ENCODE data around the gene HAUS7.

The HAUS7 gene

GRCh38 chrX:153434801-153435200 lies 35.6 kb downstream of the HAUS7 start:
- DNase-seq, result no peak
- no peak overlapping the region for H4K91ac ChIP-seq (ENCODE audit: low read length)
- WGBS, result 88% methylated on average over 6 of the region's 8 CpGs

GRCh38 chrX:153433781-153434285 lies 36.5 kb downstream of the HAUS7 start:
- H3K79me1 ChIP-seq (replicated peaks; ENCODE audit: low read length, poor library complexity, severe bottlenecking), result no peaks in the 10 kb centered on the region
- no peak overlapping the region for H2BK12ac ChIP-seq (ENCODE audit: low read length in 2 of 2)
- H2AFZ ChIP-seq (ENCODE audit: low read depth, low read length), result no peak overlapping the region
- no peak overlapping the region for H4K91ac ChIP-seq (ENCODE audit: low read length)
- no peak overlapping the region for H4K8ac ChIP-seq (ENCODE audit: low read length)
- H3K27ac ChIP-seq (ENCODE audit: low read length, poor library complexity, severe bottlenecking), result no peak overlapping the region
- no peak overlapping the region for H3K18ac ChIP-seq (ENCODE audit: low read depth in 1 of 2, low read length in 2 of 2)
- H2BK15ac ChIP-seq (ENCODE audit: low read depth, poor library complexity, severe bottlenecking), result no peak overlapping the region
- 91% methylated on average over 16 of the region's 17 CpGs for WGBS
- no peak overlapping the region for H3K4me2 ChIP-seq (ENCODE audit: low read length, poor library complexity, severe bottlenecking)
- no peak overlapping the region for H3K4ac ChIP-seq (ENCODE audit: low read depth in 1 of 2, low read length in 2 of 2)
- H2BK5ac ChIP-seq (ENCODE audit: low read depth, low read length, poor library complexity, severe bottlenecking), result no peak overlapping the region
- DNase-seq, result no peak
- peaks cover 13% of the 10 kb centered on the region for H3K9me3 ChIP-seq (ENCODE audit: control insufficient read depth, low read length)
- H3K23ac ChIP-seq (ENCODE audit: low read length in 2 of 2), result no peak overlapping the region
- peaks cover 0 to 61% of the 10 kb centered on the region in 2 experiments for H3K27me3 ChIP-seq (ENCODE audit: control insufficient read depth in 1 of 2, insufficient read depth in 1 of 2, low read length in 2 of 2)
- H2BK120ac ChIP-seq (ENCODE audit: low read depth, low read length), result no peak overlapping the region
- no peak overlapping the region for H3K4me3 ChIP-seq (ENCODE audit: insufficient read depth in 1 of 2, low read depth in 1 of 2, low read length in 2 of 2)
- no peak overlapping the region for H2AK5ac ChIP-seq (ENCODE audit: low read length, severe bottlenecking)
- H3K14ac ChIP-seq (ENCODE audit: low read length in 2 of 2), result no peak overlapping the region
- H3K4me1 ChIP-seq (ENCODE audit: control insufficient read depth, insufficient read depth, low read depth, low read length), result no peaks in the 10 kb centered on the region
- H3K9ac ChIP-seq (ENCODE audit: low read length), result no peak overlapping the region
- H3K36me3 ChIP-seq (ENCODE audit: control insufficient read depth in 1 of 2, insufficient read depth in 2 of 2, low read depth in 1 of 2, low read length in 2 of 2), result no peaks in the 10 kb centered on the region

More at GRCh38 chrX:153434801-153435200, 35.6 kb downstream of the HAUS7 start:
- H3K27ac ChIP-seq (ENCODE audit: low read length, poor library complexity, severe bottlenecking), result no peak overlapping the region
- no peak overlapping the region for H3K9ac ChIP-seq (ENCODE audit: low read length)
- no peak overlapping the region for H2BK5ac ChIP-seq (ENCODE audit: low read depth, low read length, poor library complexity, severe bottlenecking)
- no peak overlapping the region for H3K14ac ChIP-seq (ENCODE audit: low read length in 2 of 2)
- H2BK12ac ChIP-seq (ENCODE audit: low read length in 2 of 2), result no peak overlapping the region
- no peak overlapping the region for H3K4ac ChIP-seq (ENCODE audit: low read depth in 1 of 2, low read length in 2 of 2)
- H2BK120ac ChIP-seq (ENCODE audit: low read depth, low read length), result no peak overlapping the region
- peaks cover 13% of the 10 kb centered on the region for H3K9me3 ChIP-seq (ENCODE audit: control insufficient read depth, low read length)
- H2AK5ac ChIP-seq (ENCODE audit: low read length, severe bottlenecking), result no peak overlapping the region
- no peak overlapping the region for H4K8ac ChIP-seq (ENCODE audit: low read length)
- H3K18ac ChIP-seq (ENCODE audit: low read depth in 1 of 2, low read length in 2 of 2), result no peak overlapping the region
- H3K4me3 ChIP-seq (ENCODE audit: insufficient read depth in 1 of 2, low read depth in 1 of 2, low read length in 2 of 2), result no peak overlapping the region
- H2BK15ac ChIP-seq (ENCODE audit: low read depth, poor library complexity, severe bottlenecking), result no peak overlapping the region
- no peaks in the 10 kb centered on the region for H3K4me1 ChIP-seq (ENCODE audit: control insufficient read depth, insufficient read depth, low read depth, low read length)
- no peak overlapping the region for H2AFZ ChIP-seq (ENCODE audit: low read depth, low read length)
- H3K36me3 ChIP-seq (ENCODE audit: control insufficient read depth in 1 of 2, insufficient read depth in 2 of 2, low read depth in 1 of 2, low read length in 2 of 2), result no peaks in the 10 kb centered on the region
- no peak overlapping the region for H3K23ac ChIP-seq (ENCODE audit: low read length in 2 of 2)
- peaks cover 0 to 60% of the 10 kb centered on the region in 2 experiments for H3K27me3 ChIP-seq (ENCODE audit: control insufficient read depth in 1 of 2, insufficient read depth in 1 of 2, low read length in 2 of 2)
- H3K4me2 ChIP-seq (ENCODE audit: low read length, poor library complexity, severe bottlenecking), result no peak overlapping the region
- no peaks in the 10 kb centered on the region for H3K79me1 ChIP-seq (replicated peaks; ENCODE audit: low read length, poor library complexity, severe bottlenecking)

GRCh38 chrX:153433161-153433680 lies 37.2 kb downstream of the HAUS7 start:
- H3K9ac ChIP-seq (ENCODE audit: low read length), result no peak overlapping the region
- no peak overlapping the region for H3K14ac ChIP-seq (ENCODE audit: low read length in 2 of 2)
- peaks cover 13% of the 10 kb centered on the region for H3K9me3 ChIP-seq (ENCODE audit: control insufficient read depth, low read length)
- H3K36me3 ChIP-seq (ENCODE audit: control insufficient read depth in 1 of 2, insufficient read depth in 2 of 2, low read depth in 1 of 2, low read length in 2 of 2), result no peaks in the 10 kb centered on the region
- no peaks in the 10 kb centered on the region for H3K4me1 ChIP-seq (ENCODE audit: control insufficient read depth, insufficient read depth, low read depth, low read length)
- H2BK5ac ChIP-seq (ENCODE audit: low read depth, low read length, poor library complexity, severe bottlenecking), result no peak overlapping the region
- H3K4me3 ChIP-seq (ENCODE audit: insufficient read depth in 1 of 2, low read depth in 1 of 2, low read length in 2 of 2), result no peak overlapping the region
- no peak overlapping the region for H4K91ac ChIP-seq (ENCODE audit: low read length)
- H2AFZ ChIP-seq (ENCODE audit: low read depth, low read length), result no peak overlapping the region
- no peak overlapping the region for H2BK15ac ChIP-seq (ENCODE audit: low read depth, poor library complexity, severe bottlenecking)
- H3K27ac ChIP-seq (ENCODE audit: low read length, poor library complexity, severe bottlenecking), result no peak overlapping the region
- H3K18ac ChIP-seq (ENCODE audit: low read depth in 1 of 2, low read length in 2 of 2), result no peak overlapping the region
- H2BK120ac ChIP-seq (ENCODE audit: low read depth, low read length), result no peak overlapping the region
- H3K79me1 ChIP-seq (replicated peaks; ENCODE audit: low read length, poor library complexity, severe bottlenecking), result no peaks in the 10 kb centered on the region
- no peak overlapping the region for H3K23ac ChIP-seq (ENCODE audit: low read length in 2 of 2)
- H4K8ac ChIP-seq (ENCODE audit: low read length), result no peak overlapping the region
- no peak for DNase-seq
- peaks cover 0 to 60% of the 10 kb centered on the region in 2 experiments for H3K27me3 ChIP-seq (ENCODE audit: control insufficient read depth in 1 of 2, insufficient read depth in 1 of 2, low read length in 2 of 2)
- no peak overlapping the region for H3K4ac ChIP-seq (ENCODE audit: low read depth in 1 of 2, low read length in 2 of 2)
- 77% methylated on average over 10 of the region's 12 CpGs for WGBS
- H2BK12ac ChIP-seq (ENCODE audit: low read length in 2 of 2), result no peak overlapping the region
- H2AK5ac ChIP-seq (ENCODE audit: low read length, severe bottlenecking), result no peak overlapping the region
- no peak overlapping the region for H3K4me2 ChIP-seq (ENCODE audit: low read length, poor library complexity, severe bottlenecking)

- 83% methylated on average over 6 of the region's 6 CpGs for WGBS
- no peak overlapping the region for H4K91ac ChIP-seq (ENCODE audit: low read length)
- H2AFZ ChIP-seq (ENCODE audit: low read depth, low read length), result no peak overlapping the region
Measured at GRCh38 chrX:153430796-153431195, 39.6 kb downstream of the HAUS7 start.

More at GRCh38 chrX:153430796-153431195, 39.6 kb downstream of the HAUS7 start:
- Histone ChIP-seq H3K79me1 (replicated peaks; ENCODE audit: low read length, poor library complexity, severe bottlenecking) (no peaks in the 10 kb centered on the region), H2AK5ac (ENCODE audit: low read length, severe bottlenecking) (no peak overlapping the region), H2BK5ac (ENCODE audit: low read depth, low read length, poor library complexity, severe bottlenecking) (no peak overlapping the region), H3K4me1 (ENCODE audit: control insufficient read depth, insufficient read depth, low read depth, low read length) (no peaks in the 10 kb centered on the region), H3K23ac (ENCODE audit: low read length in 2 of 2) (no peak overlapping the region), H3K36me3 (ENCODE audit: control insufficient read depth in 1 of 2, insufficient read depth in 2 of 2, low read depth in 1 of 2, low read length in 2 of 2) (no peaks in the 10 kb centered on the region), H2BK12ac (ENCODE audit: low read length in 2 of 2) (no peak overlapping the region), H3K18ac (ENCODE audit: low read depth in 1 of 2, low read length in 2 of 2) (no peak overlapping the region), H3K4me3 (ENCODE audit: insufficient read depth in 1 of 2, low read depth in 1 of 2, low read length in 2 of 2) (no peak overlapping the region), H3K9ac (ENCODE audit: low read length) (no peak overlapping the region), H2BK120ac (ENCODE audit: low read depth, low read length) (no peak overlapping the region), H3K27ac (ENCODE audit: low read length, poor library complexity, severe bottlenecking) (no peak overlapping the region), H2BK15ac (ENCODE audit: low read depth, poor library complexity, severe bottlenecking) (no peak overlapping the region), H3K27me3 (ENCODE audit: control insufficient read depth in 1 of 2, insufficient read depth in 1 of 2, low read length in 2 of 2) (peaks cover 0 to 68% of the 10 kb centered on the region in 2 experiments), H3K9me3 (ENCODE audit: control insufficient read depth, low read length) (peaks cover 13% of the 10 kb centered on the region), H3K4me2 (ENCODE audit: low read length, poor library complexity, severe bottlenecking) (no peak overlapping the region), H3K14ac (ENCODE audit: low read length in 2 of 2) (no peak overlapping the region), H3K4ac (ENCODE audit: low read depth in 1 of 2, low read length in 2 of 2) (no peak overlapping the region), H4K8ac (ENCODE audit: low read length) (no peak overlapping the region)
- DNase-seq, result no peak

Data from mesenchymal stem cell (in vitro differentiated cells and primary cell).